DOHH2 (cell line): Measurements from ENCODE around the gene CCDC83.

Source experiments
- CTCF ChIP-seq: fragments of 200-600 bp; sonication (generic); IDR thresholded peaks from one replicate; pipeline ENCODE4 v1.5.1; 2014; ENCODE audit warnings: antibody characterized with exemption, mild to moderate bottlenecking, low read depth, low read length; ENCODE audit not compliant: poor library complexity, severe bottlenecking
- EZH2phosphoT487 ChIP-seq: fragments of 200-600 bp; sonication (generic); IDR thresholded peaks from 2 replicates; pipeline ENCODE4 v1.6.1; 2017; ENCODE audit warnings: borderline replicate concordance, mild to moderate bottlenecking, antibody characterized with exemption, low read length, moderate library complexity, mixed read lengths

- TF ChIP-seq CTCF (no peak), EZH2phosphoT487 (no peak)
These were observed 43.3 kb downstream of the CCDC83 start for GRCh38 chr11:85898456-85898855.
